Amniotic epithelial cell (primary cell): Measurements from ENCODE around the gene TOMM7.
"Not testable (repeated sequence)": the region's sequence is repeated elsewhere in the genome, so short reads cannot be mapped to it uniquely, and the experiment has no call there.

ENCODE experiments used
- DNase-seq: peaks from one replicate; pipeline ENCODE4 v3.0.0-alpha.2; 2010; ENCODE audit warnings: low read depth

The TOMM7 gene

DNA sequence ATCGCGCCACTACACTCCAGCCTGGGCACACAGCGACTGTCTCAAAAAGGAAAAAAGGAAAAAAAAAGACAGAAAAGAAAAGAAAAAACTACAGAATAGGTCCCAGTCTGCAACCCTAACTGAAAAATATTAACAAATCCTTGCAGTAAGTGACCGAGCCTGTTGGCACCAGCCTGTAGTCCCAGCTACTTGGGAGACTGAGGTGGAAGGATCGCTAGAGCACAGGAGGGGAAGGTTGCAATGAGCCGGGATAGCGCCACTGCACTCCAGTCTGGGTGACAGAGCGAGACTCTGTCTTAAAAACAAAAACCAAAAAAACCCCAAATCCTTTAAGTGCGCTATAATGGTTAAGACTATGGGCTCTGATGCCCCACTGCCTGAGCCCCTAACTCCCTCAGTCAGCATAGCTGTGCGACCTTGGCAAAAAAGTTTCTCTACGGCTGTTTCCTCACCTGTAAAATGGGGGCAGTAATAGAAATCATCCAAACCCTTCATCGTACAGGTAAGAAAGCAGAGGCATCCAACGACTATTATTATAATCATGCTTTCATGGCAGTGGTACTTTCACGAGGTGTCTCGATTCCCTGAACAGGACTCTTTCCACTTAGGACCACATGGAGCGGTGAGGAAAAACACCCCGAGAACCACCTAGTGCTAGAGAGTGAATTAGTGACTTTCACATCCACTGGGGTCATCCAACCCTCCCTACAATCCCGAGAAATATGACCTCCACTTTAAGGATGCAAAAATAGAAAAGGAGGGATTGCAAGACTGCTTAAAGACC is 755 bp downstream of the TOMM7 start:
- DNase-seq = no peak

GRCh38 chr7:22819476-22819875 is 3.2 kb downstream of the TOMM7 start:
- DNase-seq = no peak

GRCh38 chr7:22814261-22815208 is 8.1 kb downstream of the TOMM7 start:
- DNase-seq = peak; percentile 61

- DNase-seq = no peak
Measured at GRCh38 chr7:22812353-22812752, 10.3 kb downstream of the TOMM7 start.

GRCh38 chr7:22811746-22812280 is 10.8 kb downstream of the TOMM7 start:
- DNase-seq = peak; percentile 6

DNA sequence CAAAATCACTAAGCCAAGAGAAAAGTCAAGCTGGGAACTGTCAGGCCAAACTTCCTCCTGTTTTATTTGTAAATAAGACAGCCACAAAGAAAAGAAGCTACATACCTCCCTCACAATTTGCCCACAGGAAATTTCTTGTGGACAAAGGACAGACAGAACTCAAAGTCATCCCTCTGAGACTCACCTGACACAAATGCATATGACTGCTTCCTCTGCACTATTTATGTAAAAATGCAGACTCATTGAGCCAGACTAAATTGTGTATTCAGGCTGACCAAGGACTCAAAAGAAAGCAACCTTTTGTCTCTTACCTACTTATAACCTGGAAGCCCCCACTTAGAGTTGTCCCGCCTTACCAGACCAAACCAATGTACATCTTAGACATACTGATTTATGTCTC is 11.8 kb downstream of the TOMM7 start:
- no peak for DNase-seq

DNA sequence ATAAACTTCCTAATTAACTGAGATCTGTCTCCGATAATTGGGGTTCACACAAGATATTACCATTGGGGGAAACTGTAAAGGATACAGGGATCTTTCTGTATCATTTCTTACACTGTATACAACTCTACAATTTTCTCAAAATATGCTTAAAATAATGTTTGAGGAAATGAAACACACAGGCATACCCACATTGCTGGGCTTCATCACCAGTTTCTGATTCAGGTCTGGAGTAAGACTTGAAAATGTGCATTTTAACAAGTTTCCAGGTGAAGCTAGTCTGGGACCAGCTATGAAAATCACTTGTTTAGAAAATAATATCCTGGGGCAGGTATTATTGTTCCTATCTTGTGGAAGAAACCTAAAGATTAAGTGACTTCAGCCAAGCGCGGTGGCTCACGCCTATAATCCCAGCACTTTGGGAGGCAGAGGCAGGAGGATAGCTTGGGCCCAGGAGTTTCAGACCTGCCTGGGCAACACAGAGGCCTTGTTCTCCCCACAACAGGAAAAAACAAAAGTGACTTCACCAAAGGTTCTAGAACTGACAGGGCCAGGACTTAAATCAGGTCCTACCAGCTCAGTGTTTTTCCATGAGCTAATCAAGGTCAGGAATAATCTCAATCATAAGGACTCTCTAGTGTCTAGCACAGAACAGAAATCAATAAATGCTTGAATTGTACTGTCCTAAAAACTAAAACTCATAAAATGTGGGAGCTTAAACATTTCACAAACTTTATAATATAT is 12.6 kb downstream of the TOMM7 start:
- no peak for DNase-seq

GRCh38 chr7:22808140-22808539 is 14.5 kb downstream of the TOMM7 start:
- no peak for DNase-seq

GRCh38 chr7:22806752-22807151 is 15.9 kb downstream of the TOMM7 start:
- no peak for DNase-seq

- DNase-seq = no peak
Measured at GRCh38 chr7:22805227-22805626, 17.4 kb downstream of the TOMM7 start.

- DNase-seq = not testable (repeated sequence)
Measured at GRCh38 chr7:22802831-22803230, 19.8 kb downstream of the TOMM7 start.

DNA sequence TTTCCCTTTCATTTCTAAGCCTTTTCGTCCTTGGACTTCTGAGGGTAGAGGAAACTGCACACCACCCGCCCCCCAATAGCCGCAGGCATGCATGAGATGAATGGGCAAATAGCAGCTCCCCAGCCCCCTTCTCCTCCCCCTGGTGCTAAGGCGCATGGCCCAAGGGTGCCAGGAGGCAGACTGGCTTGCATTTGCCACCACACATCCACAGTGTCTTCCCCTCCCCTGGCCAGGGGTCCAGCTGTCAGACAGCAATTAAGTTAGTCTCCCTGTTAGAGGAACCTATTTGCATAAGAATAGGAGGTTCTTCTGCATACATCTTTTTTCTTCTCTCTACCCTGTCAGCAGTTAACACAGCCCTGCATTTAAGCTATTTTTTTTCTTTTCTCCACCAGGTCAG is 20.2 kb downstream of the TOMM7 start:
- DNase-seq = no peak

- no peak for DNase-seq
Measured at GRCh38 chr7:22801912-22802311, 20.7 kb downstream of the TOMM7 start.

DNA sequence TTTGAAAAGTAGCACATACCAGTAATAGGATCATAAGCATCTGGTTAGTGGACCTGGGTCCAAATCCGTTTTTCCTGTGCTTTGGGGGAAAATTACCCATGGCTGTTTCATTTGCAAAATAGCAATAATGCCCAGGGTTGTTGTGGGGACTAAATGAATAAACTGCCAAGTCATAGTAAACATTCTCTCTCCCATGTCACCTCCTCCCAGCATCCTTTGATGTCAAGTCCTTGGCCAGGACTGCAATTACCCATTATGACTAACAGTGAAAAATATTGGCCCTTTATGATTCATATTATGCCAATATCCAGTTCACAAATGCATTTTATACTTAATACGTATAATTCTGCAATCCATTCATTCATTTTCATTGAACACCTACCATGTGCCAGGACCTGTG is 23.0 kb downstream of the TOMM7 start:
- DNase-seq = no peak

- DNase-seq = peak; percentile 27
Measured at GRCh38 chr7:22793593-22794462, 28.8 kb downstream of the TOMM7 start.

DNA sequence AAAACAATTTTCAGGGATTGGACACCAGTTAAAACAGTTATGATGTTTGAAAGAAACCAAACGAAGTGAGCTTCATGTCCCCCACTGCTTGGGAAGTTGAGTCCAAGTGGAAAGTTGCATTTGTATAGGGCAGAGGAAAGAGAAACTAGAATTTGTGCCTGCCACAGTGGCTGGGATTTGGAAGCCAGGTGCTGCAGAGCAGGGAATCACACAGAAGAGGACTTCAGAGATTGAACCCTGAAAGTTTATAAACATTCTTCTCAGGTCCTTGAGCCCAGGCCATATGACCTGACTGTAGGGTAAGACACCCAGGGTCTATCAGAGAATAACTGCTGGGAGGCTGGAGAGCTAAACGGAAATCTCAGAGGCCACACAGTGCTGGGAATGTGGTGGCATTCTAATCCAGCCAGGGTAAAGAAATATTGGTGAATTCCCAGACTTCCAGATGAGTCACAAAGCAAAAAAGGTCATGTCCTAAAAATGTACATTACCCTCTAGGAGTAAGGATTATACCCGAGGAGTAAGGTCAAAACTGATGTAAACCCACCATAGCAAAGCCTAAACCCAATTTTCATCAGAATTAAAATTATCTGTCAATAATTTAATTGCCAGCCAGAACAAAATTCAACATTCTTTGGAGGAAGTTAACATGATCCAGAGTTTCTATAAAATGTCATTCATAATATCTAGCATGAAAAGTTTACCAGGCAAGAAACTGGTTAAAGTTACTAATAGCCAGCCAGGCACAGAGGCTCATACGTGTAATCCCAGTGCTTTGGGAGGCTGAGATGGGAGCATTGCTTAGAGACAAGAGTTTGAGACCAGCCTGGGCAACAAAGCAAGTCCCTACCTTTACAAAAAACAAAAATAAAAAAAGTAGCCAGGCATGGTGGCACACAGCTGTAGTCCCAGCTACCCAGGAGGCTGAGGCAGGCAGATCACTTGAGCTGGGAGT is 31.2 kb downstream of the TOMM7 start:
- DNase-seq = peak; percentile 22

GRCh38 chr7:22790640-22791039 is 32.0 kb downstream of the TOMM7 start:
- DNase-seq = not testable (repeated sequence)

- DNase-seq = no peak
Measured at GRCh38 chr7:22787951-22788350, 34.7 kb downstream of the TOMM7 start.

DNA sequence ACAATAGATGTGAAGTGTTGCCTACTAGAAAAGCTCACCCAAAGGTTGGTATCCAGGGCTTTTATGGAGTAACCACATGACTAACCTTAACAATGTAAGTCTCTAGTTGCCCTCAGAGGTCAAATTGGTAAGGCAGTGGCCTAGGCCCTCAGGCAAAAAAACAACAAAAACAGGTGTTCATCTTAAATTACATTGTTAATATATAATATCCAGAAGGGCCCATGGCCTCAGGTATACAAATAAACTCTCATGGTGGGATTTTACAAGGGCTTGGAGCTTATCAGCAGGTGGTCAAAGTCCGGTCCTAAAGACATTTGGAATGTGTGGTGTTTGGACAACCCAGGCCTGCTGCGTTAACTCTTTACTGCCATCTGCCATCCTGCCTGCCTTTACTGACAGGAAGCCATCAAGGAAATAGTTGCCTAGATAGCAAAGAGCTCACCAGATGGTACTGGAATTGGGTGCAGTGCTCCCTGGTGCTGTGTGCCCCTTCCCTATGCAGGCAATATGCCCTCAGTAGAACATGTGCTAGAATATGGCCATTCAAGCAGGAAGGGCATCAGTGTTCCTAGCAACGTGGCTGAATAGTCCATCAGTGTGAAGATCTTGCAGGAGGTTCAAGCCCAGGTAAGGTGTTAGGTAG is 36.2 kb downstream of the TOMM7 start:
- DNase-seq = no peak
